HCT116 (cell line): ENCODE measurements around the gene TAS1R2.

Experiments used
- CEBPB ChIP-seq: IDR thresholded peaks from 2 replicates; pipeline ENCODE4 v1.6.1; 2012; ENCODE audit warnings: low read depth
- EGR1 ChIP-seq: IDR thresholded peaks from 2 replicates; pipeline ENCODE4 v1.6.1; 2012; ENCODE audit warnings: low read depth
- ELF1 ChIP-seq: IDR thresholded peaks from 2 replicates; pipeline ENCODE4 v1.6.1; 2012; ENCODE audit warnings: low read depth, borderline replicate concordance
- EZH2 ChIP-seq: fragments of 200-600 bp; sonication (generic); IDR thresholded peaks from 2 replicates; pipeline ENCODE4 v1.6.1; 2017; ENCODE audit warnings: antibody characterized with exemption, mixed run types
- EZH2phosphoT487 ChIP-seq: fragments of 200-600 bp; IDR thresholded peaks from 2 replicates; pipeline ENCODE4 v1.6.1; 2018; ENCODE audit warnings: antibody characterized with exemption, borderline replicate concordance
- JUND ChIP-seq: IDR thresholded peaks from 2 replicates; pipeline ENCODE4 v1.6.1; 2012
- POLR2A ChIP-seq: IDR thresholded peaks from 2 replicates; pipeline ENCODE4 v1.7.0; 2011; ENCODE audit warnings: borderline replicate concordance; ENCODE audit not compliant: insufficient read depth, insufficient read length; ENCODE audit errors: extremely low read depth
- POLR2AphosphoS5 ChIP-seq: IDR thresholded peaks from 2 replicates; pipeline ENCODE4 v1.6.1; 2011; ENCODE audit warnings: mild to moderate bottlenecking, low read depth, low read length, moderate library complexity
- SRF ChIP-seq: IDR thresholded peaks from 2 replicates; pipeline ENCODE4 v1.6.1; 2012; ENCODE audit warnings: low read depth
- TCF7L2 ChIP-seq: IDR thresholded peaks from 2 replicates; pipeline ENCODE4 v1.7.0; 2011; ENCODE audit warnings: borderline replicate concordance, inconsistent platforms; ENCODE audit not compliant: insufficient read depth, insufficient read length; ENCODE audit errors: extremely low read depth
- YY1 ChIP-seq: IDR thresholded peaks from 2 replicates; pipeline ENCODE4 v1.6.1; 2011; ENCODE audit warnings: low read length, low read depth, moderate library complexity, mild to moderate bottlenecking; ENCODE audit not compliant: insufficient replicate concordance; ENCODE audit errors: extremely low read depth
- ZNF274 ChIP-seq: fragments of 200-500 bp; sonication (Bioruptor generic); IDR thresholded peaks from 2 replicates; pipeline ENCODE4 v1.6.1; 2014; ENCODE audit warnings: mild to moderate bottlenecking, low read depth, low read length, inconsistent platforms
- TF ChIP-seq, protein P1 (sequence below), 3 experiments: fragments of 200-600 bp in 1 of 3; sonication (generic) in 1 of 3; IDR thresholded peaks in 2 of 3; conservative IDR thresholded peaks in 1 of 3; 2 replicates each; pipeline ENCODE4 v1.5.1; 2012 to 2017; ENCODE audit warnings: low read depth in 2 of 3, low read length in 2 of 3, antibody characterized with exemption in 1 of 3, borderline replicate concordance in 1 of 3, control low read depth in 1 of 3, mild to moderate bottlenecking in 1 of 3, mixed read lengths in 1 of 3, mixed run types in 1 of 3, moderate library complexity in 1 of 3; ENCODE audit not compliant: insufficient read depth in 1 of 3
- TF ChIP-seq, protein P2 (sequence below): IDR thresholded peaks from 2 replicates; pipeline ENCODE4 v1.6.1; 2012; ENCODE audit warnings: low read depth

GRCh38 chr1:18900303-18900841, 40.9 kb upstream of the TAS1R2 start:
- TF ChIP-seq POLR2A (no peak), POLR2AphosphoS5 (no peak), JUND (no peak), EZH2 (no peak), ZNF274 (no peak), EZH2phosphoT487 (no peak), SRF (no peak), ELF1 (no peak), YY1 (no peak), EGR1 (no peak), TCF7L2 (no peak), CEBPB (no peak)
- TF ChIP-seq, protein P1, sequence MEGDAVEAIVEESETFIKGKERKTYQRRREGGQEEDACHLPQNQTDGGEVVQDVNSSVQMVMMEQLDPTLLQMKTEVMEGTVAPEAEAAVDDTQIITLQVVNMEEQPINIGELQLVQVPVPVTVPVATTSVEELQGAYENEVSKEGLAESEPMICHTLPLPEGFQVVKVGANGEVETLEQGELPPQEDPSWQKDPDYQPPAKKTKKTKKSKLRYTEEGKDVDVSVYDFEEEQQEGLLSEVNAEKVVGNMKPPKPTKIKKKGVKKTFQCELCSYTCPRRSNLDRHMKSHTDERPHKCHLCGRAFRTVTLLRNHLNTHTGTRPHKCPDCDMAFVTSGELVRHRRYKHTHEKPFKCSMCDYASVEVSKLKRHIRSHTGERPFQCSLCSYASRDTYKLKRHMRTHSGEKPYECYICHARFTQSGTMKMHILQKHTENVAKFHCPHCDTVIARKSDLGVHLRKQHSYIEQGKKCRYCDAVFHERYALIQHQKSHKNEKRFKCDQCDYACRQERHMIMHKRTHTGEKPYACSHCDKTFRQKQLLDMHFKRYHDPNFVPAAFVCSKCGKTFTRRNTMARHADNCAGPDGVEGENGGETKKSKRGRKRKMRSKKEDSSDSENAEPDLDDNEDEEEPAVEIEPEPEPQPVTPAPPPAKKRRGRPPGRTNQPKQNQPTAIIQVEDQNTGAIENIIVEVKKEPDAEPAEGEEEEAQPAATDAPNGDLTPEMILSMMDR (IDR thresholded peaks at IDR 0.05 in 2 of 3, conservative IDR thresholded peaks at IDR 0.05 in 1 of 3; ENCODE audit: borderline replicate concordance in 1 of 3, insufficient read depth in 1 of 3, low read depth in 2 of 3, low read length in 2 of 3) = no peak
- TF ChIP-seq, protein P2, sequence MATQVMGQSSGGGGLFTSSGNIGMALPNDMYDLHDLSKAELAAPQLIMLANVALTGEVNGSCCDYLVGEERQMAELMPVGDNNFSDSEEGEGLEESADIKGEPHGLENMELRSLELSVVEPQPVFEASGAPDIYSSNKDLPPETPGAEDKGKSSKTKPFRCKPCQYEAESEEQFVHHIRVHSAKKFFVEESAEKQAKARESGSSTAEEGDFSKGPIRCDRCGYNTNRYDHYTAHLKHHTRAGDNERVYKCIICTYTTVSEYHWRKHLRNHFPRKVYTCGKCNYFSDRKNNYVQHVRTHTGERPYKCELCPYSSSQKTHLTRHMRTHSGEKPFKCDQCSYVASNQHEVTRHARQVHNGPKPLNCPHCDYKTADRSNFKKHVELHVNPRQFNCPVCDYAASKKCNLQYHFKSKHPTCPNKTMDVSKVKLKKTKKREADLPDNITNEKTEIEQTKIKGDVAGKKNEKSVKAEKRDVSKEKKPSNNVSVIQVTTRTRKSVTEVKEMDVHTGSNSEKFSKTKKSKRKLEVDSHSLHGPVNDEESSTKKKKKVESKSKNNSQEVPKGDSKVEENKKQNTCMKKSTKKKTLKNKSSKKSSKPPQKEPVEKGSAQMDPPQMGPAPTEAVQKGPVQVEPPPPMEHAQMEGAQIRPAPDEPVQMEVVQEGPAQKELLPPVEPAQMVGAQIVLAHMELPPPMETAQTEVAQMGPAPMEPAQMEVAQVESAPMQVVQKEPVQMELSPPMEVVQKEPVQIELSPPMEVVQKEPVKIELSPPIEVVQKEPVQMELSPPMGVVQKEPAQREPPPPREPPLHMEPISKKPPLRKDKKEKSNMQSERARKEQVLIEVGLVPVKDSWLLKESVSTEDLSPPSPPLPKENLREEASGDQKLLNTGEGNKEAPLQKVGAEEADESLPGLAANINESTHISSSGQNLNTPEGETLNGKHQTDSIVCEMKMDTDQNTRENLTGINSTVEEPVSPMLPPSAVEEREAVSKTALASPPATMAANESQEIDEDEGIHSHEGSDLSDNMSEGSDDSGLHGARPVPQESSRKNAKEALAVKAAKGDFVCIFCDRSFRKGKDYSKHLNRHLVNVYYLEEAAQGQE = no peak
